Measurements from ENCODE around the gene S100PBP. TPM values are rescaled to one million over a fixed set of nuclear protein-coding genes. Genes with fewer than 3 reads are reported as not detected.
"Not testable (repeated sequence)": the region's sequence is repeated elsewhere in the genome, so short reads cannot be mapped to it uniquely, and the experiment has no call there.

The S100PBP gene
- total RNA-seq, 1 donor from 2014 or later, result 26.6 TPM

DNA sequence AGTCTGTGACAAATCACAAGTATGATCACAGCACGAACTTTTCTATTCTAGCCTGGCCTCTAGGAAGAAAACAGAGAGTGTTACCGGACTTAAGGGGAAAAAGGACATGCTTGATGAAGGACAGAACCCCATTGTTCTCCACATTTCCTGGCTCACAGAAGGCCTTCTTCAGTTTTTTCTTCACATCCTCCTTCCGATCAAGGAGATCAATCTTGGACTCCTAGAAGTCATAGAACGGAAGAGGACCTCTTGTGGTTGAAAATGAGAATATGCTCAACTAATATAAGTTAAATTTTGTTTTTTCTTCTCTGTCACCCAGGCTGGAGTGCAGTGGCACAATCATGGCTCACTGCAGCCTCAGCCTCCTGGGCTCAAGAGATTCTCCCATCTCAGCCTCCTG, 30.6 kb upstream of the S100PBP start:
- no peak overlapping the region for H3K4me3 ChIP-seq (ENCODE audit: low read depth, low read length)
- no peak for DNase-seq (ENCODE audit: low read depth)
- TF ChIP-seq, protein P1, sequence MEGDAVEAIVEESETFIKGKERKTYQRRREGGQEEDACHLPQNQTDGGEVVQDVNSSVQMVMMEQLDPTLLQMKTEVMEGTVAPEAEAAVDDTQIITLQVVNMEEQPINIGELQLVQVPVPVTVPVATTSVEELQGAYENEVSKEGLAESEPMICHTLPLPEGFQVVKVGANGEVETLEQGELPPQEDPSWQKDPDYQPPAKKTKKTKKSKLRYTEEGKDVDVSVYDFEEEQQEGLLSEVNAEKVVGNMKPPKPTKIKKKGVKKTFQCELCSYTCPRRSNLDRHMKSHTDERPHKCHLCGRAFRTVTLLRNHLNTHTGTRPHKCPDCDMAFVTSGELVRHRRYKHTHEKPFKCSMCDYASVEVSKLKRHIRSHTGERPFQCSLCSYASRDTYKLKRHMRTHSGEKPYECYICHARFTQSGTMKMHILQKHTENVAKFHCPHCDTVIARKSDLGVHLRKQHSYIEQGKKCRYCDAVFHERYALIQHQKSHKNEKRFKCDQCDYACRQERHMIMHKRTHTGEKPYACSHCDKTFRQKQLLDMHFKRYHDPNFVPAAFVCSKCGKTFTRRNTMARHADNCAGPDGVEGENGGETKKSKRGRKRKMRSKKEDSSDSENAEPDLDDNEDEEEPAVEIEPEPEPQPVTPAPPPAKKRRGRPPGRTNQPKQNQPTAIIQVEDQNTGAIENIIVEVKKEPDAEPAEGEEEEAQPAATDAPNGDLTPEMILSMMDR (conservative IDR thresholded peaks at IDR 0.05; ENCODE audit: low read depth, low read length), result peak; percentile 40

GRCh38 chr1:32789356-32789755, 28.1 kb upstream of the S100PBP start:
- peak; percentile 63 for DNase-seq (ENCODE audit: low read depth)
- not testable (repeated sequence) for H3K4me3 ChIP-seq (ENCODE audit: low read depth, low read length)

- TF ChIP-seq, protein P1 (conservative IDR thresholded peaks at IDR 0.05; ENCODE audit: low read depth, low read length), result no peak
- no peak for DNase-seq (ENCODE audit: low read depth)
- no peak overlapping the region for H3K4me3 ChIP-seq (ENCODE audit: low read depth, low read length)
These were observed 25.6 kb upstream of the S100PBP start for GRCh38 chr1:32791881-32792280.

- DNase-seq (ENCODE audit: low read depth); H3K4me3 ChIP-seq (ENCODE audit: low read depth, low read length): not testable (repeated sequence)
These were observed 21.7 kb upstream of the S100PBP start for GRCh38 chr1:32795763-32796162.

- H3K4me3 ChIP-seq (ENCODE audit: low read depth, low read length), result no peak overlapping the region
- no peak for DNase-seq (ENCODE audit: low read depth)
- TF ChIP-seq, protein P1 (conservative IDR thresholded peaks at IDR 0.05; ENCODE audit: low read depth, low read length), result no peak
These were observed 20.0 kb upstream of the S100PBP start for GRCh38 chr1:32797456-32797855.

GRCh38 chr1:32798191-32798590, 19.3 kb upstream of the S100PBP start:
- TF ChIP-seq, protein P1 (conservative IDR thresholded peaks at IDR 0.05; ENCODE audit: low read depth, low read length), result no peak
- no peak for DNase-seq (ENCODE audit: low read depth)
- H3K4me3 ChIP-seq (ENCODE audit: low read depth, low read length), result no peak overlapping the region

DNA sequence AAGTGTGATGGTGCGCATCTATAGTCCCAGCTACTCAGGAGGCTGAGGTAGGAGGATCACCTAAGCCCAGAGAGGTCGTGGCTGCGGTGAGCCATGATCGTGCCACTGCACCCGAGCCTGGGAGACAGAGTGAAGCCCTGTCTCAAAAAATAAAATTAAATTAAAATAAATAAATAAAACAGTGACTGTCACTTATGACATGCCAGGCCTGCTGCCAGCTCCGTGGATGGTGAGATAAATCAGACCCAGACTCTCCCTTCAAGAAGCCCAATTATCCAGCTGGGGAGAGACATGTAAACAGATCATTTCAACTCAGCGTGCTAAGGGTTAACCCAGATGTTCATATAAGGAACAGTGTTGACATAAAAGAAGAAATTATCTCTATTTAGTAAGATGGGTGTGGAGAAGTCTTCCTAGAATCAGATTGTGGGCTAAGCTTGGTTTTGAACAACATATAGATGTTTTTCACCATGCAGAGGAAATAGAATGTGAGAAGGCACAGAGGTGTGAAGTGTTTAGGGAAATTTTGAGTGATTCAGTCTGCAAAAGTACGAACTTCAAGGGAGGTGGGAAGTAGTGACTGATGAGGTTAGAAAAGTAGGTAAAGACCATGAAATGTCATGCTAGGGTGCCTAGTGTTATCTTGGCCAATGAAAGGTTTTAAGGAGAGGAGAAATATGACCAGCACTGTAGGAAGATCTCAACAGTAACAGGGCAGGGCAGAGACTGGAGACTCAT, 18.6 kb upstream of the S100PBP start:
- no peak for DNase-seq (ENCODE audit: low read depth)
- no peak overlapping the region for H3K4me3 ChIP-seq (ENCODE audit: low read depth, low read length)
- TF ChIP-seq, protein P1 (conservative IDR thresholded peaks at IDR 0.05; ENCODE audit: low read depth, low read length), result no peak

GRCh38 chr1:32801096-32801715, 16.2 kb upstream of the S100PBP start:
- DNase-seq (ENCODE audit: low read depth), result no peak
- TF ChIP-seq, protein P1 (conservative IDR thresholded peaks at IDR 0.05; ENCODE audit: low read depth, low read length), result no peak
- H3K4me3 ChIP-seq (ENCODE audit: low read depth, low read length), result no peak overlapping the region

DNA sequence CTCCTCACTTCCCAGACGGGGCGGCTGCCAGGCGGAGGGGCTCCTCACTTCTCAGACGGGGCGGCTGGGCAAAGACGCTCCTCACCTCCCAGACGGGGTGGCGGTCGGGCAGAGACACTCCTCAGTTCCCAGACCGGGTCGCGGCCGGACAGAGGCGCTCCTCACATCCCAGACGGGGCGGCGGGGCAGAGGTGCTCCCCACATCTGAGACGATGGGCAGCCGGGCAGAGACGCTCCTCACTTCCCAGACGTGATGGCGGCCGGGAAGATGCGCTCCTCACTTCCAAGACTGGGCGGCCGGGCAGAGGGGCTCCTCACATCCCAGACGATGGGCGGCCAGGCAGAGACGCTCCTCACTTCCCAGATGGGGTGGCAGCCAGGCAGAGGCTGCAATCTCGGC, 13.0 kb upstream of the S100PBP start:
- DNase-seq (ENCODE audit: low read depth); H3K4me3 ChIP-seq (ENCODE audit: low read depth, low read length): not testable (repeated sequence)

Measured in epithelial cell of proximal tubule (primary cell).